GM18517 (cell line): ENCODE data around the gene QRSL1.
A peak's percentile ranks its signal among the peaks of the same experiment; 100 is the strongest.
"Not testable (repeated sequence)": the region's sequence is repeated elsewhere in the genome, so short reads cannot be mapped to it uniquely, and the experiment has no call there.

ENCODE experiments used
- ATAC-seq: cut with Tn5 transposase; IDR thresholded peaks from one replicate; pipeline ENCODE4 v1.9.1; 2021; ENCODE audit warnings: mild to moderate bottlenecking, moderate library complexity; ENCODE audit not compliant: unreplicated experiment

Gene QRSL1

GRCh38 chr6:106629103-106629858, at the start of gene QRSL1, which contains the start of gene RTN4IP1:
Gene QRSL1, plus strand, starts transcription at chr6:106629578. Its CDS starts 104 bp downstream, at chr6:106629682.
Gene RTN4IP1, minus strand, starts transcription at chr6:106629498. Its CDS starts 477 bp downstream, at chr6:106629021.
- peak; percentile 80 for ATAC-seq

- no peak for ATAC-seq
Observed at GRCh38 chr6:106581468-106581867, 47.9 kb upstream of the QRSL1 start.

- no peak for ATAC-seq
Observed at GRCh38 chr6:106586815-106587415, 42.5 kb upstream of the QRSL1 start.

GRCh38 chr6:106588937-106589336, 40.4 kb upstream of the QRSL1 start:
- not testable (repeated sequence) for ATAC-seq

GRCh38 chr6:106591111-106591825, 38.1 kb upstream of the QRSL1 start:
- no peak for ATAC-seq

DNA sequence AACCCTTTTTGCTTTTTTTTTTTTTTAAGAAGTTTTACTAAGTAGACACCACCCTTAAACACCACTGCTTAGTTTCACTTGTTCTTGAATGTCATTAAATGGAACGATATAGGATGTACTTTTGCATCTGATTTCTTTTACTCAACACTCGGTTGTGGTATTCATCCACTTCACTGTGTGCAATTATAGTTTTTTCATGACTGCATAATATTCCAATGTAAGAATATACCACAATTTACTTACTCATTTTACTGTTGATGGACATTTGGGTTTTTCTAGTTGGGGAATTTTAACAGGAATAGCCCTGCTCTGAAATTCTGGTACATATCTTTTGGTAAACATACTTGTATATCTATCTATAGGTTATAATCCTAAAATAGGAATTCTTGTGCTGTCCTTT, 29.9 kb upstream of the QRSL1 start:
- no peak for ATAC-seq

DNA sequence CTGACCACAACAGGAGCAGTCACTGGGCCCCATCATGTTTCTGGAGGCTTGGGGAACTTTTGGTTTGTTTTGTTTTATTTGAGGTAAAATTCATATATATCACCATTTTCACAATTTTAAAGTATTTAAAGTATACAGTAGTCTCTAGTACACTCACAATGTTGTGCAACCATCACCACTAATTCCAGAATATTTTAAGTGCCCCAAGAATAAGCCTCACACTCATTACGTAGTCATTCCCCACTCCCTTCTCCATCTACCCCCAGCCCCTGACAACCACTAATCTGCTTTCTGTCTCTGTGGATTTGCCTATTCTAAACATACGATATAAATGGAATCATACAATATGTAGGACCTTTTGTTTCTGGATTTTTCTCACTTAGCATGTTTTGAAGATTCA, 29.0 kb upstream of the QRSL1 start:
- no peak for ATAC-seq

- ATAC-seq: peak; percentile 74
Observed at GRCh38 chr6:106608080-106608668, 21.2 kb upstream of the QRSL1 start.

DNA sequence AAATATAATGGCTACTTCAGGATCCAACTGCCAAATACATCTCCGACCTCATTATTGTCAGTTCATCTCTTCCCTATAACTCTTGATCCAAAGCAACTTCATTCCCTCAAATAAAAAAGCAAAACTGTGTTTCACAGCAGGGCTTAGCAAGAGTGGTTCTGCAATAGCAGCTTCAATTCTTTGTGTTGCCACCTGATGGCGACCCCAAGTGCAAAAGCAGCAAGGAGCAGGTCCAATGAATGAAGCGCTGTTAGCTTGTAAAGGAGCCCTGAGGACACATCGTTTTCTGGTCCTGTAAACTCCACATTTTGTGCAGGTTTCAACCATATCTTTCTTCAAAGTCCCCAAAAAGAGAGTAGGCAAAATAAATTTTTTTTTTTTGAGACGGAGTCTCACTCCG, 19.7 kb upstream of the QRSL1 start:
- no peak for ATAC-seq

DNA sequence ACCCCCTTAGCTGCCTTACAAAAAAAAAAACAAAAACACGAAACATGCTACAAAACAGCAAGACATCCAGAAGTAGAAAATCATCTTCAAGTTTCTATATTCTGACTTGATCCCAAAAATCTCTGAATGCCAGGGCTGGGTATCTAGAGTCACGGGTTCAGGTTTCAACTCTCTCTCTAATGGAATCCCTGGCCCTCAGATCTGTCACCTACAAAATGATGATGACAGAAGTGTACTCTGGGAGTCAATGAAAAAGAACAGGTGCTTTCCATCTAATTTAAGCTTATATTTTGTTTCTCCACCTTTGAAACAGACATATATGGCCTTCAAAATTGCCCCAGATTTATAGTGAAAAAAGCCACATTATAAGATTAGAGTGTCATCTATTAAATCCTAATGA, 18.3 kb upstream of the QRSL1 start:
- no peak for ATAC-seq

GRCh38 chr6:106612671-106613416, 16.5 kb upstream of the QRSL1 start:
- ATAC-seq: no peak

GRCh38 chr6:106613590-106613989, 15.8 kb upstream of the QRSL1 start:
- ATAC-seq: no peak

DNA sequence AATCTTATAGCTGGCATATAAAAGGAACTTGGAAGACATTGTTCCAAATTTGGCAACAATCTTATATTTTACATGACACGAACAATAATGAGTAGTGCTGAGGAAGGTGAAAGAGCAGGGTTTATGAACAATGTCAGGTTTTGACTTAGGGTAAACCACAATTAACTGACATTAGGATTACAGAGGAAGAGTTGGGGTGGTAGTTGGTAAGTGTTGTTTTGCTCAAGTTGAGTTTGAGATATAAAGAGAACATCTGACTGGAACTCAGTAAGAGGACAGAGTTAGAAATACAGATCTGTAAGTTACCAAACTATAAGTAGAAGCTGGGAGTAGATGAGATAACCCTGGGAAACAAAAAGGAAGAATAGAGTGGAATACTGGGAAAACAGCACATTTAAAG, 15.2 kb upstream of the QRSL1 start:
- no peak for ATAC-seq

DNA sequence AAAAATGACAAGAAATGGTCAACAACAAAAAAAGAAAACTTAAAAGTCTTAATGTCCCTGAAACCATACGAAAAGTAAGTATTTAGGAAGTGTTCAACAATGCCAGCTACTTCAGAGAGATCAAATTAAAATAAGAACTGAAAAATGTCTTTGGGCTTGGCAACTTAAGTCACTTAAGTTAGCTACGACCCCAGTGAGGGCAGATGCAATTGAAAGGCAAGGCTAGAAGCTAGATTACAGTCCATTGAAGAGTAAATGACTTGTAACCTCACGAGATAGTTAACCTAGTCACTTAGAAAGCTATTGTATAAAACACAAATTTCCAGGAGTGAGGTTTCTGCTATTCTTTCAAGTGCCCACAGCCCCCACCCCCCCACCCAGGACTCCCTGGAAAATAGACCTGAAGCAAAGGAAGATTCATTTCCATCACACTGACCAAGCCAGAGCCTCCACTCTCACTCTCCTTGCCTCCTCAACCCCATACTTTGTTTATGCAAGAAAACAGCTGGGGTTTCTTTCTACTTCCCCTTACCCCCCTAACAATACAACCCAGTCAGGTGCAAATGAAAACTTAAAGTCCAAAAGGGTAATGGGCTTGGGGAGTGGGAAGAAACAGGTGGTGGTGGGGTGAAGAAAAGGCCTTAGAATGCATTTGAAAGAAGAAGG, 14.7 kb upstream of the QRSL1 start:
- ATAC-seq: no peak

DNA sequence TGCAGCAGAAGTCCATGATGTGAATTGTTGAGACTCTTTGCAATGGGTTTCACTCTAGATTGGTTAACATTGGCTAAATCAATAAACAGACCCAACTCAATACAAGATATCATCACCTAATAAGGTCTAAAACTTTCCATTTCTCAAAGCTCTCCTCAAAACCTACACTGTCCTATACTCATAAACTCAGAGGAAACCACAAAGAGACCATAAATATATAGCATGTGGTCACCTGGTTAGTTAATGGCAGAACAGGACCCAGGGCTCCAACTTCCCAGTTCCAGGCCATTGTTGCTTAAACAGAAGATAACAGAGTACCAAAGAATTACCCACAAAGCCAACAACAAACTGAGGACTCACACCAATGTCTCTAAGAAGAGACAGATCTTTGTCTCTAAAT, 12.1 kb upstream of the QRSL1 start:
- peak; percentile 69 for ATAC-seq

- ATAC-seq: no peak
Observed at GRCh38 chr6:106617857-106618256, 11.5 kb upstream of the QRSL1 start.

- no peak for ATAC-seq
Observed at GRCh38 chr6:106618324-106618723, 11.1 kb upstream of the QRSL1 start.

GRCh38 chr6:106619223-106619622, 10.2 kb upstream of the QRSL1 start:
- no peak for ATAC-seq

GRCh38 chr6:106620931-106621672, 8.3 kb upstream of the QRSL1 start:
- ATAC-seq: no peak

DNA sequence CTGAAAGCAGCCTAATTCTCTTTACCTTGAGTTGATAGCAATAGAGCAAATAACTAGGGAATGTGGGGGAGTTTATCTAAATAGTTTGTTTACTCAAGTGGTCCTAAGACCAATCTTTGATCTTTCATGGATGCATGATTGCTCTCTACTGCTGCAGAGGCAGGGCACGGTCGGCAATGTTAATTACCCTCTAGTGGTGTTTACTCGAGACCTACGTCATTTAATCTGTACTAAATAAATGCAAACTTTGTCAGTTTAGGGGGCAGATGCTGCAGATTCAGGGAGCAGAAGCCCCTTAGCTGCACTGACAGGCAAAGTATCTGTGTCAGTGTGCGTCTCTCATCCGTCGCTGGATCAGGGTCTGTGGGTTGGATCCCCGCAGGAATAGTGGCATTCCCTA, 7.0 kb upstream of the QRSL1 start:
- no peak for ATAC-seq
